ENCODE data around the gene BCORL1.
A peak's percentile ranks its signal among the peaks of the same experiment; 100 is the strongest.

The BCORL1 gene

DNA sequence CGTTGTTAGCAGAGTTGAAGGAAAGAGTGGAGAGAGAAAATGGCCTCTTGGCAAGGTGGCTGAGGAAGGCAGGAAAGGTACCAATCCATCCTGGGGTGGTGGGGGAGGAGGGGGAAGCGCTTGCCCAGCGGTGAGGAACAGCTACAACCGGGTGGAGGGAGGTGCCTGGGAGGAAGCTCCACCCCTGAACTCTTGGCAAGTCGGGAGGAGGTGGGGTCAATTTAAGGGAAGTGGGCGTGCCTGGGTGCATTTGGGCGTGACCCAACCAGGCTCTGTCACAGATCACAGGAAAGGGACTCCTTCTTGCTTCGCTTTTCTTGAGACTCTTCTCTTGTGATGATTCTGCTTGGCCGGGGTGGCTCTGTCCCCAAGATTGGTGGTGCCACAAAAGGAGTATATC, 41.7 kb downstream of the BCORL1 start:
- Histone ChIP-seq H3K4me2 (ENCODE audit: insufficient read depth, low read length) (no peak overlapping the region), H3K9ac (ENCODE audit: low read depth, low read length) (no peak overlapping the region), H4K20me1 (ENCODE audit: insufficient read depth, low read length) (no peaks in the 10 kb centered on the region), H3K27me3 (ENCODE audit: insufficient read depth, low read length, poor library complexity) (no peaks in the 10 kb centered on the region), H3K9me3 (ENCODE audit: insufficient read depth, low read length, severe bottlenecking) (no peaks in the 10 kb centered on the region), H3K27ac (ENCODE audit: low read length) (no peak overlapping the region), H3K79me2 (ENCODE audit: insufficient read depth, low read length) (no peaks in the 10 kb centered on the region), H3K36me3 (ENCODE audit: insufficient read depth, low read length) (peaks cover 67% of the 10 kb centered on the region), H3K4me1 (ENCODE audit: insufficient read depth, low read length) (peaks cover 7% of the 10 kb centered on the region; the same call in 1 of the 2 replicates), H2AFZ (ENCODE audit: low read depth, low read length) (no peak overlapping the region), H3K4me3 (ENCODE audit: low read depth in 1 of 2, low read length in 2 of 2) (no peak overlapping the region)
- peak; percentile 84 for DNase-seq
- peak; percentile 99 for ATAC-seq (ENCODE audit: insufficient read depth, low read depth)
- no peak for TF ChIP-seq EZH2 (IDR thresholded peaks at IDR 0.05; ENCODE audit: borderline replicate concordance, low read depth, low read length, severe bottlenecking)
- TF ChIP-seq, protein P1, sequence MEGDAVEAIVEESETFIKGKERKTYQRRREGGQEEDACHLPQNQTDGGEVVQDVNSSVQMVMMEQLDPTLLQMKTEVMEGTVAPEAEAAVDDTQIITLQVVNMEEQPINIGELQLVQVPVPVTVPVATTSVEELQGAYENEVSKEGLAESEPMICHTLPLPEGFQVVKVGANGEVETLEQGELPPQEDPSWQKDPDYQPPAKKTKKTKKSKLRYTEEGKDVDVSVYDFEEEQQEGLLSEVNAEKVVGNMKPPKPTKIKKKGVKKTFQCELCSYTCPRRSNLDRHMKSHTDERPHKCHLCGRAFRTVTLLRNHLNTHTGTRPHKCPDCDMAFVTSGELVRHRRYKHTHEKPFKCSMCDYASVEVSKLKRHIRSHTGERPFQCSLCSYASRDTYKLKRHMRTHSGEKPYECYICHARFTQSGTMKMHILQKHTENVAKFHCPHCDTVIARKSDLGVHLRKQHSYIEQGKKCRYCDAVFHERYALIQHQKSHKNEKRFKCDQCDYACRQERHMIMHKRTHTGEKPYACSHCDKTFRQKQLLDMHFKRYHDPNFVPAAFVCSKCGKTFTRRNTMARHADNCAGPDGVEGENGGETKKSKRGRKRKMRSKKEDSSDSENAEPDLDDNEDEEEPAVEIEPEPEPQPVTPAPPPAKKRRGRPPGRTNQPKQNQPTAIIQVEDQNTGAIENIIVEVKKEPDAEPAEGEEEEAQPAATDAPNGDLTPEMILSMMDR (IDR thresholded peaks at IDR 0.05; ENCODE audit: borderline replicate concordance, extremely low read depth, low read length, poor library complexity, severe bottlenecking): no peak

DNA sequence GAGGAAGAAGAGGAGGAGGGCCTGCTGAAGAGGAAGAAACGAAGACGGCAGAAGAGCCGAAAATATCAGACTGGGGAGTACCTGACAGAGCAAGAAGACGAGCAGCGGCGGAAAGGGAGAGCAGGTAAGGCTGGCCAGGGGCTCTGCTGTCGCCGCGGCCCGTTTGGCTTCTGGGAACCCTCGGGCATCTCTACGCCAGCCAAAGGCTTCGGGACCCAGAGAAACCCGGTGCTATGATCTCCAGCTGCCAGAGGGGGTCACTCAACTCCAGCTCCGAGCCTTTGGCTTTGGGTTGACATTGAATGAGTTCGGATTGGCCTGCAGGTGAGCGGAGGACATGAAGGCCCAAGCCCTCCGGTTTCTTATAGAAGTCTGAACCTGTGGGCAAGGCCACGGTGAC, 42.8 kb downstream of the BCORL1 start:
- H3K9ac ChIP-seq (ENCODE audit: low read depth, low read length): no peak overlapping the region
- TF ChIP-seq, protein P1 (IDR thresholded peaks at IDR 0.05; ENCODE audit: borderline replicate concordance, extremely low read depth, low read length, poor library complexity, severe bottlenecking): no peak
- TF ChIP-seq EZH2 (IDR thresholded peaks at IDR 0.05; ENCODE audit: borderline replicate concordance, low read depth, low read length, severe bottlenecking): no peak
- no peak overlapping the region for H3K27ac ChIP-seq (ENCODE audit: low read length)
- ATAC-seq (ENCODE audit: insufficient read depth, low read depth) (no peak), DNase-seq (no peak)
- H4K20me1 ChIP-seq (ENCODE audit: insufficient read depth, low read length): no peaks in the 10 kb centered on the region
- H3K9me3 ChIP-seq (ENCODE audit: insufficient read depth, low read length, severe bottlenecking): no peaks in the 10 kb centered on the region
- no peaks in the 10 kb centered on the region for H3K79me2 ChIP-seq (ENCODE audit: insufficient read depth, low read length)
- peaks cover 75% of the 10 kb centered on the region for H3K36me3 ChIP-seq (ENCODE audit: insufficient read depth, low read length)
- H3K27me3 ChIP-seq (ENCODE audit: insufficient read depth, low read length, poor library complexity): no peaks in the 10 kb centered on the region
- no peak overlapping the region for H3K4me2 ChIP-seq (ENCODE audit: insufficient read depth, low read length)
- no peak overlapping the region for H2AFZ ChIP-seq (ENCODE audit: low read depth, low read length)
- H3K4me3 ChIP-seq (ENCODE audit: low read depth in 1 of 2, low read length in 2 of 2): no peak overlapping the region
- H3K4me1 ChIP-seq (ENCODE audit: insufficient read depth, low read length): peaks cover 7% of the 10 kb centered on the region; the same call in 1 of the 2 replicates

DNA sequence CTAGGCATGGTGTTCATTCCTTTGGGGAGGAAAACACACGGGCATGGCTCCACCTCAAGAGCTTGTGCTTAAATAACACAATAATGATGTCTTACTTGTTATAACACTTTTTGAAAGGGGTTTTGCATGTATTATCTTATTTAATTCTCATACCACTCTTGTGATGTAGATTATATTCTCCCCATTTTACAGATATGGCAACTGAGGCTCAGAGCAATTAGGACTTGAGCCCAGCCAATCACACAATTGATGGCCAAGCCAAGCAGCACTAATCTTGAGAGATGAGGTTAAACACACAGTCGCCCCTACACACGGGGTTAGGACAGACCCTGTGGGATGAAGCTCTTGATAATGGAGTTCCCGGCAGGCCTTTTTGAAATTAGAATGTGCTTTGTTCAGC, 45.1 kb downstream of the BCORL1 start:
- no peak overlapping the region for H2AFZ ChIP-seq (ENCODE audit: low read depth, low read length)
- no peak overlapping the region for H3K9ac ChIP-seq (ENCODE audit: low read depth, low read length)
- H3K27me3 ChIP-seq (ENCODE audit: insufficient read depth, low read length, poor library complexity): no peaks in the 10 kb centered on the region
- H3K36me3 ChIP-seq (ENCODE audit: insufficient read depth, low read length): peaks cover 76% of the 10 kb centered on the region
- no peaks in the 10 kb centered on the region for H3K9me3 ChIP-seq (ENCODE audit: insufficient read depth, low read length, severe bottlenecking)
- H3K4me1 ChIP-seq (ENCODE audit: insufficient read depth, low read length): peaks cover 7% of the 10 kb centered on the region; the same call in 1 of the 2 replicates
- no peaks in the 10 kb centered on the region for H3K79me2 ChIP-seq (ENCODE audit: insufficient read depth, low read length)
- no peaks in the 10 kb centered on the region for H4K20me1 ChIP-seq (ENCODE audit: insufficient read depth, low read length)
- DNase-seq (no peak), ATAC-seq (ENCODE audit: insufficient read depth, low read depth) (no peak)
- H3K4me3 ChIP-seq (ENCODE audit: low read depth in 1 of 2, low read length in 2 of 2): no peak overlapping the region
- H3K4me2 ChIP-seq (ENCODE audit: insufficient read depth, low read length): no peak overlapping the region
- no peak overlapping the region for H3K27ac ChIP-seq (ENCODE audit: low read length)
- TF ChIP-seq EZH2 (IDR thresholded peaks at IDR 0.05; ENCODE audit: borderline replicate concordance, low read depth, low read length, severe bottlenecking): no peak
- TF ChIP-seq, protein P1 (IDR thresholded peaks at IDR 0.05; ENCODE audit: borderline replicate concordance, extremely low read depth, low read length, poor library complexity, severe bottlenecking): no peak

DNA sequence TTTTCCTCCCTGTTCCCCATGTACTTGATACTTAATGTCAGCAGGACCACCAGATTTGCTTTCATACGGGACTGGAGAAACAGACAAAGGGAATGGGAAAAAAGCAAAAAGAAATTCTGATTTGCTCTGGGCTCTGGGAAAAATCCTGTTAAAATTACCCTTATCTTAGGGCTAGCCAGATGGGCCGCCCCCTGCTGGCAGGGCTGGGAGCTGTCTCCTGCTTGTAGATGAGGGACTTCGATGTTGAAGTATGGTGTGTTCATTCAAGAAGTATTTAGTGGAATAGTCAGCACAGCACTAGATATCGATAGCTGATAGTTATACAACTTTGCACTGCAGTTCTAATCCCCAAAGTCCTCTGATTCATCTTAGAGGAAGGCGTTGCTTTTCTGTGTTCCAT, 45.8 kb downstream of the BCORL1 start:
- H3K79me2 ChIP-seq (ENCODE audit: insufficient read depth, low read length): no peaks in the 10 kb centered on the region
- no peak overlapping the region for H2AFZ ChIP-seq (ENCODE audit: low read depth, low read length)
- no peak overlapping the region for H3K9ac ChIP-seq (ENCODE audit: low read depth, low read length)
- no peaks in the 10 kb centered on the region for H3K9me3 ChIP-seq (ENCODE audit: insufficient read depth, low read length, severe bottlenecking)
- peak; percentile 60; the same call in 1 of the 3 replicates for ATAC-seq (ENCODE audit: insufficient read depth, low read depth)
- H4K20me1 ChIP-seq (ENCODE audit: insufficient read depth, low read length): no peaks in the 10 kb centered on the region
- peaks cover 69% of the 10 kb centered on the region for H3K36me3 ChIP-seq (ENCODE audit: insufficient read depth, low read length)
- H3K27me3 ChIP-seq (ENCODE audit: insufficient read depth, low read length, poor library complexity): no peaks in the 10 kb centered on the region
- DNase-seq: peak; percentile 50
- H3K27ac ChIP-seq (ENCODE audit: low read length): no peak overlapping the region
- TF ChIP-seq EZH2 (IDR thresholded peaks at IDR 0.05; ENCODE audit: borderline replicate concordance, low read depth, low read length, severe bottlenecking): no peak
- TF ChIP-seq, protein P1 (IDR thresholded peaks at IDR 0.05; ENCODE audit: borderline replicate concordance, extremely low read depth, low read length, poor library complexity, severe bottlenecking): peak; percentile 78
- H3K4me3 ChIP-seq (ENCODE audit: low read depth in 1 of 2, low read length in 2 of 2): no peak overlapping the region
- H3K4me1 ChIP-seq (ENCODE audit: insufficient read depth, low read length): peaks cover 7% of the 10 kb centered on the region; the same call in 1 of the 2 replicates
- H3K4me2 ChIP-seq (ENCODE audit: insufficient read depth, low read length): no peak overlapping the region
